Fibroblast of mammary gland (primary cell): ENCODE data around the gene HGF.
A peak's percentile ranks its signal among the peaks of the same experiment; 100 is the strongest.

Source experiments
- DNase-seq: peaks from one replicate; pipeline ENCODE4 v3.0.0-alpha.2; 2010; ENCODE audit warnings: low read depth
- H3K4me3 ChIP-seq: 2 replicates; pipeline ENCODE4 v1.5.1; 2011; ENCODE audit warnings: low read depth, mild to moderate bottlenecking, low read length, moderate library complexity; ENCODE audit not compliant: control insufficient read depth
- TF ChIP-seq, protein P1 (sequence below): conservative IDR thresholded peaks from 2 replicates; pipeline ENCODE4 v1.5.1; 2011; ENCODE audit warnings: low read depth, low read length, inconsistent platforms; ENCODE audit not compliant: control insufficient read depth, insufficient read depth

HGF gene

GRCh38 chr7:81788246-81788645 is 18.4 kb upstream of the HGF start:
- no peak for DNase-seq
- TF ChIP-seq, protein P1, sequence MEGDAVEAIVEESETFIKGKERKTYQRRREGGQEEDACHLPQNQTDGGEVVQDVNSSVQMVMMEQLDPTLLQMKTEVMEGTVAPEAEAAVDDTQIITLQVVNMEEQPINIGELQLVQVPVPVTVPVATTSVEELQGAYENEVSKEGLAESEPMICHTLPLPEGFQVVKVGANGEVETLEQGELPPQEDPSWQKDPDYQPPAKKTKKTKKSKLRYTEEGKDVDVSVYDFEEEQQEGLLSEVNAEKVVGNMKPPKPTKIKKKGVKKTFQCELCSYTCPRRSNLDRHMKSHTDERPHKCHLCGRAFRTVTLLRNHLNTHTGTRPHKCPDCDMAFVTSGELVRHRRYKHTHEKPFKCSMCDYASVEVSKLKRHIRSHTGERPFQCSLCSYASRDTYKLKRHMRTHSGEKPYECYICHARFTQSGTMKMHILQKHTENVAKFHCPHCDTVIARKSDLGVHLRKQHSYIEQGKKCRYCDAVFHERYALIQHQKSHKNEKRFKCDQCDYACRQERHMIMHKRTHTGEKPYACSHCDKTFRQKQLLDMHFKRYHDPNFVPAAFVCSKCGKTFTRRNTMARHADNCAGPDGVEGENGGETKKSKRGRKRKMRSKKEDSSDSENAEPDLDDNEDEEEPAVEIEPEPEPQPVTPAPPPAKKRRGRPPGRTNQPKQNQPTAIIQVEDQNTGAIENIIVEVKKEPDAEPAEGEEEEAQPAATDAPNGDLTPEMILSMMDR = no peak
- H3K4me3 ChIP-seq = no peak overlapping the region

DNA sequence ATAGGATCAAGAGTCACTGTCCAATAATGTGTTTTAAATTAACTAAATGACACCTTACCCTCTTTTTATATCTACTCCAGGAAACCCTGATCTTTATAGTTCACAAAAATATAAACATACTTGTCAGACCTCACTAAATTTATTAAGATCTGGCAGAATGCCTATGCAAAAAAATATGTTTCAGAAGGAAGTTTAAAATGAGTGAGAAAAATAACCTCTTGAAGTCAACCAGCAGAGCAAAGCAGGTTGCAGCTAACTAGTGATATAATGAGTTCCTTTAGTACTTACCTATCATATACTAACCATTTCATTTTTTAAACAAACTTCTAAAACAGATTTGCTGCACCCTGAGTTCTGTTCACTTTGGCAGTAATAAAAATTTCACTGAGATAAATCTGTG is 14.0 kb upstream of the HGF start:
- DNase-seq = no peak
- TF ChIP-seq, protein P1 = no peak
- H3K4me3 ChIP-seq = no peak overlapping the region

GRCh38 chr7:81780914-81781693 is 11.3 kb upstream of the HGF start:
- no peak overlapping the region for H3K4me3 ChIP-seq
- TF ChIP-seq, protein P1 = no peak
- DNase-seq = no peak

DNA sequence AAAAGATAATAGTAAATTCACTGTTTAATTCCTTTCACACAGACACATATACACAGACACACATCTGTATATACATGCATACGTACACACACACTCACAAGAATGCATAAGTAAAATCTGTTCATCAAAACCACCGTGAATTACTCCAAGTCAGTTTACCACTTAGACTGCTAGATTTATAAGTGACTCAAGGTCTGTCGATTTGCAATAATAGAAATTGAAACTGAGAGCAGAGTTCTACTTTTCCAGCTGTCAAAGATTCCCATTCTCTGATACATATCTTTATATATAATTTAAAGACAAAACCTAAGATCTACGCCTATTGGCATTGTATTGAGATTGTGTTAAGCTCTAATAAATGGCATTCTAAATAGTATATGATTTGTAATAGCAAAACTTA is 9.9 kb upstream of the HGF start:
- DNase-seq = no peak
- TF ChIP-seq, protein P1 = no peak

DNA sequence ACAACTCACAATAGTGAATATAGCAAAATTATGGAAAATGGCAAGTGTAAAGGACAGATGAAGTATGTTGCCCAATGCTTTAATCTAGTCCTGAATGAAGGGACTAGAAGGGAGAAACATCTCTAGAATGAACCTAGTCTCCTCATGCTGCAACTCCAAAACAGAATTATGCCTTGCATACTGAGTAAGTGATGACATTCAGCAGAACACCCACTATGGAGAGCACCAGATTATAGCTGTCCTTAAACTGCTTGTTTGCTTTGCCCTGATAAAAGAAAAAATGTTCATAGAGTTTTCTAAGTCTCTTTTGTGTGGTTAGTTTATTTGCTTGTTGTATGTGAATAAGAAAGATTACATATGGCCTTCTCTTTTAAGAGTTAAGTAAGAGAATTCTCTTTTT is 7.8 kb upstream of the HGF start:
- no peak overlapping the region for H3K4me3 ChIP-seq
- no peak for DNase-seq
- TF ChIP-seq, protein P1 = no peak

More for the DNA sequence above, 9.9 kb upstream of the HGF start:
- H3K4me3 ChIP-seq = no peak overlapping the region

DNA sequence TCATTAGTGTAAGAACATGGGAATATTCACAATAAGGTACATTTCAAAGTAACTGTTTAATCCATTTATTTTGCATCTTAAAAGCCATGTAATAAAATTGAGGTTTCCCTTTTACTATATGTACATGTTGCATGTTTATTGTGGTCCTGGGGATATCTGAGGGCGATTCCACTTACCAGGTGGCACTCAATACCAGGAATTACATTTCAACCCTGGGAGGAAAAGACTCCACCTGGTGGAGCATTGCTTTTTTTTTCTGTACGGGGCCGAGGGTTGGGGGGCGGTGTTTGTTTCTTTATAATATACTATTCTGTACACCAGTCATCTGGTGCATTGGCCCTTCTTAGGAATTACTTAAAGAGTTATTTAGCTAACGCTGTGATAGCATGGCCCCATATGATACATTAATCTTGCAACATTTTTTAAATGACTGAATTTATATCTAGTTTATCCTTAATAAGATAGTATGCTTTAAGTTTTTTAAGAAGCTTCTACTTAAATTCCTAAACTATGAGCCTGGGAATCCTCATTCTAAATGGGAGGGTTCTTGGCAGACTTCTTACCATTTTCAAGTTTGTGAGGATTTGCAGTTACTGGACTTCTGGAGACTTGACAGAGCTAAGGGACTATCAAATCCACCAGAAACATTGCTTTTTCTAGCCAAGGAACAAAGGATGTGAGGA is 7.2 kb upstream of the HGF start:
- no peak overlapping the region for H3K4me3 ChIP-seq
- TF ChIP-seq, protein P1 = peak; percentile 9
- no peak for DNase-seq
